Measurements from ENCODE around the gene MYH9.

Gene MYH9

DNA sequence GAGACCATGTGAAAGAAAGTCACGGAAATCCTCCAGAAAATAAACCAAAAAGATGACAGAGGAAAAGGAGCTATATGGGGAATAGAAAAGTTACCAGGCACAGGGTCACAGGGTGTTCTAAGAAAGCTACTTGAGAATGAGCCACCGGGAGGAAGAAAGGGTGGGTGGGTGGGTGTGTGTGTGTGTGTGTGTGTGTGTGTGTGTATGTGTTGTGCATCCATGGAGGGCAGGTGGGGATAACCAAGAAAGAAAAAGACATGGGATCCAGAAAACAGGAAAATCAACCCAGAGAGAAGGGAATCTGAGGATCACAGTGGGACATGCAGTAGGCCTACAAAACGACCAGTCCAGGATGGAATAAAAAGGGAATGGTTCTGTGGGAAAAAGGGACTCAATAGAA is 152.2 kb downstream of the MYH9 start:
- H3K4me3 ChIP-seq (ENCODE audit: low read depth, low read length) = no peak overlapping the region

DNA sequence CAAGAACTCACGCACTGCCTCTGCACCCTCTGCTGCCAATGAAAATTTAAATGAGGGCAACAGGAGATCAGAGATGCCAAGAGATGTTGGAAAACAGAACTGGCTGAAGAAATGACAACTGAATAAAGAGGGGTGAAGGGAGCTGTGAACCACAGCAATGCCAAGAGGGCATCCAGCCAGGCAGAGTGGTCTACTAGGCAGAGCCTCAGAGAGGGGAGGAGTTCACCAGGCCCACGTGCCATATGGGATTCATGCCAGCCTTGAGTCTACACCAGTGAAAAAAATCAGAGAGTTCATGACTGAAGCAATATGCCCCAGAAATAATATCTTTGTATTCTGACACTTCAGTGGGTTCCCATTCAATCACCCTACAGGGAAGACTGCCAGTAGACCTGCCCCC is 152.8 kb downstream of the MYH9 start:
- H3K4me3 ChIP-seq (ENCODE audit: low read depth, low read length) = no peak overlapping the region
- ChIA-PET POLR2A (interaction anchor here (1.4 kb wide), 1 partner anchor 14 kb away, joined by 3 read pairs; no protein-coding TSS in a partner anchor), CTCF (no interaction called here)

More for the DNA sequence above, 152.2 kb downstream of the MYH9 start:
- TF ChIP-seq ZNF747 (tag by site-specific recombination; IDR thresholded peaks at IDR 0.05) = no peak
- no peak for TF ChIP-seq ZFHX2 (tag by site-specific recombination; conservative IDR thresholded peaks at IDR 0.05)
- no peak for TF ChIP-seq ZFP41 (tag by site-specific recombination; IDR thresholded peaks at IDR 0.05; ENCODE audit: borderline replicate concordance)
- no peak for TF ChIP-seq ZNF157 (tag by site-specific recombination; IDR thresholded peaks at IDR 0.05)
- TF ChIP-seq ZNF560 (tag by site-specific recombination; IDR thresholded peaks at IDR 0.05; ENCODE audit: borderline replicate concordance) = no peak
- no peak for TF ChIP-seq SP3 (tag by site-specific recombination; IDR thresholded peaks at IDR 0.05)
- no peak for TF ChIP-seq ZNF114 (tag by site-specific recombination; IDR thresholded peaks at IDR 0.05)
- TF ChIP-seq, protein P1, sequence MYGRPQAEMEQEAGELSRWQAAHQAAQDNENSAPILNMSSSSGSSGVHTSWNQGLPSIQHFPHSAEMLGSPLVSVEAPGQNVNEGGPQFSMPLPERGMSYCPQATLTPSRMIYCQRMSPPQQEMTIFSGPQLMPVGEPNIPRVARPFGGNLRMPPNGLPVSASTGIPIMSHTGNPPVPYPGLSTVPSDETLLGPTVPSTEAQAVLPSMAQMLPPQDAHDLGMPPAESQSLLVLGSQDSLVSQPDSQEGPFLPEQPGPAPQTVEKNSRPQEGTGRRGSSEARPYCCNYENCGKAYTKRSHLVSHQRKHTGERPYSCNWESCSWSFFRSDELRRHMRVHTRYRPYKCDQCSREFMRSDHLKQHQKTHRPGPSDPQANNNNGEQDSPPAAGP (tag by site-specific recombination; IDR thresholded peaks at IDR 0.05) = no peak
- TF ChIP-seq ZNF529 (tag by site-specific recombination; IDR thresholded peaks at IDR 0.05; ENCODE audit: insufficient replicate concordance) = no peak
- TF ChIP-seq ZNF138 (tag by site-specific recombination; IDR thresholded peaks at IDR 0.05; ENCODE audit: borderline replicate concordance) = no peak
- no peak for TF ChIP-seq ZFP69B (tag by site-specific recombination; IDR thresholded peaks at IDR 0.05)
- ChIA-PET POLR2A (interaction anchor here (0.6 to 1.4 kb wide), 2 partner anchors 15 to 18 kb away, joined by 3 to 4 read pairs; no protein-coding TSS in a partner anchor), CTCF (interaction anchor here (0.5 to 1.0 kb wide), 3 partner anchors 26 to 51 kb away, joined by 3 to 5 read pairs (median 3); no protein-coding TSS in a partner anchor)
- Histone ChIP-seq H3K4me1 (ENCODE audit: control insufficient read depth, insufficient read depth, low read length) (peaks cover 9% of the 10 kb centered on the region), H3K27ac (ENCODE audit: extremely low read depth, low read depth, low read length) (no peak overlapping the region), H3K9me3 (ENCODE audit: control insufficient read depth, insufficient read depth, low read depth, low read length) (no peaks in the 10 kb centered on the region), H3K36me3 (ENCODE audit: control insufficient read depth in 2 of 2, insufficient read depth in 1 of 2, low read length in 2 of 2) (peaks cover 0 to 49% of the 10 kb centered on the region in 2 experiments; a peak in 1 of 3 replicates)

DNA sequence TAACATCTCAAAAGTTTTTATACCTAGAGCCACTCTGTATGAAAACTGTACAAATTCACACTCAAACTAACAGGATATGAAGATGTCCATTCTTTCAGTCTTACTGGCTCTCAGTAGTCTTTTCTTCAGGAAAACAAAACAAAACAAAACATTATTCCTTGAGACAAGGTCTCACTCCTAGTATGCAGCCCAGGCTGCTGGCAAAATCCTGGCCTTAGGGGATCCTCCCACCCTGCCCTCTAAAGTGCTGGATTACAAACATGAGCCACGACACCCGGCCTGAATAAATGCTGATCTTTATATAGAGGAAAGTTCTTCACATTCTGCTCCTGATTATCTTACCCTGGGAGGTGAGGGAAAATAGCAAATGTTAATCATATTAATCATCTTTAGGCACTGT is 153.6 kb downstream of the MYH9 start:
- Histone ChIP-seq H3K4me1 (ENCODE audit: control insufficient read depth, insufficient read depth, low read length) (peaks cover 9% of the 10 kb centered on the region), H3K27ac (ENCODE audit: extremely low read depth, low read depth, low read length) (no peak overlapping the region), H3K36me3 (ENCODE audit: control insufficient read depth in 2 of 2, insufficient read depth in 1 of 2, low read length in 2 of 2) (peaks cover 0 to 58% of the 10 kb centered on the region in 2 experiments; a peak in 1 of 3 replicates), H3K4me3 (ENCODE audit: low read depth, low read length) (no peak overlapping the region), H3K9me3 (ENCODE audit: control insufficient read depth, insufficient read depth, low read depth, low read length) (no peaks in the 10 kb centered on the region)
- no peak for TF ChIP-seq ZNF391 (tag by site-specific recombination; IDR thresholded peaks at IDR 0.05; ENCODE audit: borderline replicate concordance, low read depth)
- TF ChIP-seq ZNF768 (tag by site-specific recombination; IDR thresholded peaks at IDR 0.05) = no peak
- TF ChIP-seq FEZF1 (tag by site-specific recombination; IDR thresholded peaks at IDR 0.05) = no peak
- no peak for TF ChIP-seq ZNF366 (tag by site-specific recombination; conservative IDR thresholded peaks at IDR 0.05)
- no peak for TF ChIP-seq ZNF140 (tag by site-specific recombination; IDR thresholded peaks at IDR 0.05)
- no peak for TF ChIP-seq ZBTB21 (tag by site-specific recombination; IDR thresholded peaks at IDR 0.05)
- TF ChIP-seq, protein P2, sequence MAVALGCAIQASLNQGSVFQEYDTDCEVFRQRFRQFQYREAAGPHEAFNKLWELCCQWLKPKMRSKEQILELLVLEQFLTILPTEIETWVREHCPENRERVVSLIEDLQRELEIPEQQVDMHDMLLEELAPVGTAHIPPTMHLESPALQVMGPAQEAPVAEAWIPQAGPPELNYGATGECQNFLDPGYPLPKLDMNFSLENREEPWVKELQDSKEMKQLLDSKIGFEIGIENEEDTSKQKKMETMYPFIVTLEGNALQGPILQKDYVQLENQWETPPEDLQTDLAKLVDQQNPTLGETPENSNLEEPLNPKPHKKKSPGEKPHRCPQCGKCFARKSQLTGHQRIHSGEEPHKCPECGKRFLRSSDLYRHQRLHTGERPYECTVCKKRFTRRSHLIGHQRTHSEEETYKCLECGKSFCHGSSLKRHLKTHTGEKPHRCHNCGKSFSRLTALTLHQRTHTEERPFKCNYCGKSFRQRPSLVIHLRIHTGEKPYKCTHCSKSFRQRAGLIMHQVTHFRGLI (tag by site-specific recombination; IDR thresholded peaks at IDR 0.05) = no peak
- TF ChIP-seq ZNF791 (tag by site-specific recombination; IDR thresholded peaks at IDR 0.05) = no peak
- no peak for TF ChIP-seq ZNF132 (tag by site-specific recombination; IDR thresholded peaks at IDR 0.05; ENCODE audit: borderline replicate concordance)
- POLR2A ChIA-PET = no interaction called here
- CTCF ChIA-PET = interaction anchor here (0.9 kb wide), 1 partner anchor 40 kb away, joined by 3 read pairs; no protein-coding TSS in a partner anchor

More for the DNA sequence above, 152.8 kb downstream of the MYH9 start:
- peaks cover 0 to 56% of the 10 kb centered on the region in 2 experiments; a peak in 1 of 3 replicates for H3K36me3 ChIP-seq (ENCODE audit: control insufficient read depth in 2 of 2, insufficient read depth in 1 of 2, low read length in 2 of 2)
- H3K4me1 ChIP-seq (ENCODE audit: control insufficient read depth, insufficient read depth, low read length) = peaks cover 9% of the 10 kb centered on the region
- no peaks in the 10 kb centered on the region for H3K9me3 ChIP-seq (ENCODE audit: control insufficient read depth, insufficient read depth, low read depth, low read length)
- TF ChIP-seq ZNF292 (tag by site-specific recombination; IDR thresholded peaks at IDR 0.05; ENCODE audit: borderline replicate concordance, low read depth) (no peak), ZNF112 (tag by site-specific recombination; IDR thresholded peaks at IDR 0.05) (no peak), ZNF16 (tag by site-specific recombination; IDR thresholded peaks at IDR 0.05; ENCODE audit: low read depth) (no peak), ZNF155 (tag by site-specific recombination; IDR thresholded peaks at IDR 0.05) (no peak)
- TF ChIP-seq, protein P3, sequence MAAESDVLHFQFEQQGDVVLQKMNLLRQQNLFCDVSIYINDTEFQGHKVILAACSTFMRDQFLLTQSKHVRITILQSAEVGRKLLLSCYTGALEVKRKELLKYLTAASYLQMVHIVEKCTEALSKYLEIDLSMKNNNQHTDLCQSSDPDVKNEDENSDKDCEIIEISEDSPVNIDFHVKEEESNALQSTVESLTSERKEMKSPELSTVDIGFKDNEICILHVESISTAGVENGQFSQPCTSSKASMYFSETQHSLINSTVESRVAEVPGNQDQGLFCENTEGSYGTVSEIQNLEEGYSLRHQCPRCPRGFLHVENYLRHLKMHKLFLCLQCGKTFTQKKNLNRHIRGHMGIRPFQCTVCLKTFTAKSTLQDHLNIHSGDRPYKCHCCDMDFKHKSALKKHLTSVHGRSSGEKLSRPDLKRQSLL (tag by site-specific recombination; IDR thresholded peaks at IDR 0.05) = no peak
- no peak overlapping the region for H3K27ac ChIP-seq (ENCODE audit: extremely low read depth, low read depth, low read length)

Measured in HEK293 (cell line).